ENCODE measurements around the gene PRDM8. TPM values are rescaled to one million over a fixed set of nuclear protein-coding genes. Genes with fewer than 3 reads are reported as not detected.

Gene PRDM8
- total RNA-seq, 4 donors from 2014 or later = 24.1 to 63.5 (median 34.3) TPM

GRCh38 chr4:80232707-80233370 is 35.5 kb downstream of the PRDM8 start:
- no peaks in the 10 kb centered on the region for H3K9me3 ChIP-seq
- H3K4me1 ChIP-seq = peaks cover 0 to 8% (median 0%) of the 10 kb centered on the region in 4 donors
- no peaks in the 10 kb centered on the region for H3K27me3 ChIP-seq
- no peaks in the 10 kb centered on the region for H3K36me3 ChIP-seq
- WGBS = 84% methylated on average over 2 of the region's 2 CpGs
- intact Hi-C loops (cut with DNase I) = no loop called here
- H3K27ac ChIP-seq (replicated peaks in 1 of 4) = no peak overlapping the region
- no peak overlapping the region for H3K4me3 ChIP-seq
- no peak for TF ChIP-seq POLR2AphosphoS5 (IDR thresholded peaks at IDR 0.05)
- TF ChIP-seq CTCF (IDR thresholded peaks at IDR 0.05) = no peak
- no peak for TF ChIP-seq EP300 (IDR thresholded peaks at IDR 0.05)
- TF ChIP-seq POLR2A (IDR thresholded peaks at IDR 0.05; ENCODE audit: low read depth) = no peak
- DNase-seq (ENCODE audit: extremely low spot score) = no peak

GRCh38 chr4:80233390-80233789 is 36.1 kb downstream of the PRDM8 start:
- intact Hi-C loops (cut with DNase I) = no loop called here
- no peaks in the 10 kb centered on the region for H3K9me3 ChIP-seq
- peaks cover 0 to 8% (median 0%) of the 10 kb centered on the region in 4 donors for H3K4me1 ChIP-seq
- no peak for TF ChIP-seq CTCF (IDR thresholded peaks at IDR 0.05)
- TF ChIP-seq POLR2AphosphoS5 (IDR thresholded peaks at IDR 0.05) = no peak
- no peak for TF ChIP-seq POLR2A (IDR thresholded peaks at IDR 0.05; ENCODE audit: low read depth)
- TF ChIP-seq EP300 (IDR thresholded peaks at IDR 0.05) = no peak
- no peaks in the 10 kb centered on the region for H3K36me3 ChIP-seq
- WGBS = 89% methylated on average over 4 of the region's 4 CpGs
- no peak for DNase-seq (ENCODE audit: extremely low spot score)
- no peak overlapping the region for H3K4me3 ChIP-seq
- H3K27ac ChIP-seq (replicated peaks in 1 of 4) = no peak overlapping the region
- no peaks in the 10 kb centered on the region for H3K27me3 ChIP-seq

GRCh38 chr4:80235451-80235850 is 38.1 kb downstream of the PRDM8 start:
- Histone ChIP-seq H3K36me3 (no peaks in the 10 kb centered on the region), H3K4me1 (peaks cover 0 to 8% (median 0%) of the 10 kb centered on the region in 4 donors), H3K4me3 (no peak overlapping the region), H3K27me3 (no peaks in the 10 kb centered on the region), H3K9me3 (no peaks in the 10 kb centered on the region), H3K27ac (replicated peaks in 1 of 4) (no peak overlapping the region)
- no peak for DNase-seq (ENCODE audit: extremely low spot score)
- WGBS = 69% methylated on average over 1 of the region's 1 CpG
- intact Hi-C loops (cut with DNase I) = no loop called here
- TF ChIP-seq EP300 (IDR thresholded peaks at IDR 0.05) = no peak
- no peak for TF ChIP-seq POLR2AphosphoS5 (IDR thresholded peaks at IDR 0.05)
- no peak for TF ChIP-seq CTCF (IDR thresholded peaks at IDR 0.05)
- no peak for TF ChIP-seq POLR2A (IDR thresholded peaks at IDR 0.05; ENCODE audit: low read depth)

GRCh38 chr4:80237992-80238391 is 40.7 kb downstream of the PRDM8 start:
- Histone ChIP-seq H3K36me3 (no peaks in the 10 kb centered on the region), H3K27me3 (no peaks in the 10 kb centered on the region), H3K4me1 (peaks cover 0 to 8% (median 0%) of the 10 kb centered on the region in 4 donors), H3K4me3 (no peak overlapping the region), H3K27ac (replicated peaks in 1 of 4) (no peak overlapping the region), H3K9me3 (no peaks in the 10 kb centered on the region)
- intact Hi-C loops (cut with DNase I) = no loop called here
- TF ChIP-seq EP300 (IDR thresholded peaks at IDR 0.05) = no peak
- TF ChIP-seq POLR2A (IDR thresholded peaks at IDR 0.05; ENCODE audit: low read depth) = no peak
- TF ChIP-seq CTCF (IDR thresholded peaks at IDR 0.05) = no peak
- TF ChIP-seq POLR2AphosphoS5 (IDR thresholded peaks at IDR 0.05) = no peak
- WGBS = 79% methylated on average over 6 of the region's 6 CpGs
- no peak for DNase-seq (ENCODE audit: extremely low spot score)

Data from esophagus muscularis mucosa (tissue), 4 donors.